ENCODE data around the gene VIPR2.

VIPR2 gene

GRCh38 chr7:159022238-159022993, 122.3 kb downstream of the VIPR2 start:
- no peak for DNase-seq (ENCODE audit: low read depth)
- H3K4me3 ChIP-seq (ENCODE audit: low read depth, low read length) = no peak overlapping the region
- in situ Hi-C loops (cut with HindIII; ENCODE audit: low sequenced_read_pairs) = no loop called here
- no peak for TF ChIP-seq CTCF (IDR thresholded peaks at IDR 0.05; ENCODE audit: low read depth, low read length, missing control alignments)

GRCh38 chr7:159020987-159021386, 123.7 kb downstream of the VIPR2 start:
- H3K4me3 ChIP-seq (ENCODE audit: low read depth, low read length) = no peak overlapping the region
- in situ Hi-C loops (cut with HindIII; ENCODE audit: low sequenced_read_pairs) = no loop called here
- no peak for DNase-seq (ENCODE audit: low read depth)
- TF ChIP-seq CTCF (IDR thresholded peaks at IDR 0.05; ENCODE audit: low read depth, low read length, missing control alignments) = no peak

- in situ Hi-C loops (cut with HindIII; ENCODE audit: low sequenced_read_pairs) = no loop called here
- H3K4me3 ChIP-seq (ENCODE audit: low read depth, low read length) = no peak overlapping the region
- no peak for DNase-seq (ENCODE audit: low read depth)
- TF ChIP-seq CTCF (IDR thresholded peaks at IDR 0.05; ENCODE audit: low read depth, low read length, missing control alignments) = no peak
These were observed 125.6 kb downstream of the VIPR2 start for GRCh38 chr7:159019111-159019510.

GRCh38 chr7:159017741-159018140, 126.9 kb downstream of the VIPR2 start:
- in situ Hi-C loops (cut with HindIII; ENCODE audit: low sequenced_read_pairs) = no loop called here
- no peak for DNase-seq (ENCODE audit: low read depth)
- no peak overlapping the region for H3K4me3 ChIP-seq (ENCODE audit: low read depth, low read length)
- TF ChIP-seq CTCF (IDR thresholded peaks at IDR 0.05; ENCODE audit: low read depth, low read length, missing control alignments) = no peak

GRCh38 chr7:159017210-159017609, 127.5 kb downstream of the VIPR2 start:
- in situ Hi-C loops (cut with HindIII; ENCODE audit: low sequenced_read_pairs) = no loop called here
- no peak overlapping the region for H3K4me3 ChIP-seq (ENCODE audit: low read depth, low read length)
- no peak for TF ChIP-seq CTCF (IDR thresholded peaks at IDR 0.05; ENCODE audit: low read depth, low read length, missing control alignments)
- no peak for DNase-seq (ENCODE audit: low read depth)

- no peak for TF ChIP-seq CTCF (IDR thresholded peaks at IDR 0.05; ENCODE audit: low read depth, low read length, missing control alignments)
- in situ Hi-C loops (cut with HindIII; ENCODE audit: low sequenced_read_pairs) = no loop called here
- no peak for DNase-seq (ENCODE audit: low read depth)
- H3K4me3 ChIP-seq (ENCODE audit: low read depth, low read length) = no peak overlapping the region
These were observed 128.1 kb downstream of the VIPR2 start for GRCh38 chr7:159016591-159016990.
